ENCODE results near the gene RANBP9.

- TF ChIP-seq POLR2AphosphoS5 (IDR thresholded peaks at IDR 0.05) = peak in 1 of 3 donors; percentile 54
- no peak for TF ChIP-seq CTCF (IDR thresholded peaks at IDR 0.05)
These were observed 13.9 kb upstream of the RANBP9 start for GRCh38 chr6:13725570-13725969.
